NCI-H128 (cell line): ENCODE measurements around the gene ZSWIM5.

ENCODE experiments used
- DNase-seq: peaks from one replicate; lab custom pipeline; 2025; ENCODE audit not compliant: unreplicated experiment; lab: John Stamatoyannopoulos, UW

The ZSWIM5 gene

GRCh38 chr1:45037456-45037855 lies 168.9 kb downstream of the ZSWIM5 start:
- DNase-seq = no peak

GRCh38 chr1:45035631-45036301 lies 170.6 kb downstream of the ZSWIM5 start:
- DNase-seq = no peak

GRCh38 chr1:45033356-45033755 lies 173.0 kb downstream of the ZSWIM5 start:
- no peak for DNase-seq

- no peak for DNase-seq
These were observed 173.6 kb downstream of the ZSWIM5 start for GRCh38 chr1:45032837-45033236.

- no peak for DNase-seq
These were observed 180.0 kb downstream of the ZSWIM5 start for GRCh38 chr1:45026446-45026845.

- no peak for DNase-seq
These were observed 182.7 kb downstream of the ZSWIM5 start for GRCh38 chr1:45023663-45024062.

- peak; percentile 28 for DNase-seq
These were observed 187.7 kb downstream of the ZSWIM5 start for GRCh38 chr1:45018599-45019230.

- DNase-seq = no peak
These were observed 189.6 kb downstream of the ZSWIM5 start for GRCh38 chr1:45016767-45017166.

- DNase-seq = no peak
These were observed 190.2 kb downstream of the ZSWIM5 start for GRCh38 chr1:45016090-45016697.

- DNase-seq = no peak
These were observed 190.7 kb downstream of the ZSWIM5 start for GRCh38 chr1:45015683-45016082.

GRCh38 chr1:45014321-45015028 lies 191.9 kb downstream of the ZSWIM5 start:
- DNase-seq = peak; percentile 61

- no peak for DNase-seq
These were observed 192.7 kb downstream of the ZSWIM5 start for GRCh38 chr1:45013551-45014209.

- no peak for DNase-seq
These were observed 193.6 kb downstream of the ZSWIM5 start for GRCh38 chr1:45012639-45013278.

GRCh38 chr1:45011837-45012638 lies 194.4 kb downstream of the ZSWIM5 start, which contains the start of gene UROD:
Gene UROD (plus strand): TSS chr1:45012254. CDS start chr1:45012266, 12 bp downstream.
- DNase-seq = peak; percentile 93

- peak; percentile 47 for DNase-seq
These were observed 195.3 kb downstream of the ZSWIM5 start, which contains the start of gene HECTD3 for GRCh38 chr1:45010855-45011811. Gene HECTD3 (minus strand): TSS chr1:45011324. CDS start chr1:45011257, 67 bp downstream.

- DNase-seq = peak; percentile 37
These were observed 196.2 kb downstream of the ZSWIM5 start for GRCh38 chr1:45009956-45010854.

GRCh38 chr1:45009296-45009865 lies 197.0 kb downstream of the ZSWIM5 start:
- no peak for DNase-seq
